Measurements from ENCODE around the gene NPC2.

The NPC2 gene

GRCh38 chr14:74493343-74494261 is 497 bp upstream of the NPC2 start, which contains the start of gene ISCA2:
Gene ISCA2, plus strand, starts transcription at chr14:74493765. Its CDS starts 10 bp downstream, at chr14:74493775.
- no peak for TF ChIP-seq CTCF (IDR thresholded peaks at IDR 0.05; ENCODE audit: insufficient read depth, low read depth, low read length, missing control alignments)
- peak; percentile 100 for DNase-seq (ENCODE audit: low read depth)
- peak within 1 kb of the TSS; percentile 98 for H3K4me3 ChIP-seq (ENCODE audit: low read length)

GRCh38 chr14:74491956-74492775 is 939 bp downstream of the NPC2 start:
- peak; percentile 51 for DNase-seq (ENCODE audit: low read depth)
- peak overlapping the region; percentile 70 for H3K4me3 ChIP-seq (ENCODE audit: low read length)
- TF ChIP-seq CTCF (IDR thresholded peaks at IDR 0.05; ENCODE audit: insufficient read depth, low read depth, low read length, missing control alignments), result peak; percentile 39

GRCh38 chr14:74490486-74490885 is 2.6 kb downstream of the NPC2 start:
- DNase-seq (ENCODE audit: low read depth), result no peak
- TF ChIP-seq CTCF (IDR thresholded peaks at IDR 0.05; ENCODE audit: insufficient read depth, low read depth, low read length, missing control alignments), result no peak
- no peak overlapping the region for H3K4me3 ChIP-seq (ENCODE audit: low read length)

GRCh38 chr14:74488786-74489397 is 4.2 kb downstream of the NPC2 start:
- no peak overlapping the region for H3K4me3 ChIP-seq (ENCODE audit: low read length)
- peak; percentile 34 for DNase-seq (ENCODE audit: low read depth)
- no peak for TF ChIP-seq CTCF (IDR thresholded peaks at IDR 0.05; ENCODE audit: insufficient read depth, low read depth, low read length, missing control alignments)

GRCh38 chr14:74486164-74486563 is 6.9 kb downstream of the NPC2 start:
- TF ChIP-seq CTCF (IDR thresholded peaks at IDR 0.05; ENCODE audit: insufficient read depth, low read depth, low read length, missing control alignments), result no peak
- H3K4me3 ChIP-seq (ENCODE audit: low read length), result no peak overlapping the region
- DNase-seq (ENCODE audit: low read depth), result no peak

GRCh38 chr14:74483321-74483720 is 9.8 kb downstream of the NPC2 start:
- no peak overlapping the region for H3K4me3 ChIP-seq (ENCODE audit: low read length)
- DNase-seq (ENCODE audit: low read depth), result no peak
- TF ChIP-seq CTCF (IDR thresholded peaks at IDR 0.05; ENCODE audit: insufficient read depth, low read depth, low read length, missing control alignments), result no peak

Data from epithelial cell of esophagus (primary cell).